CD4-positive, CD25-positive, alpha-beta regulatory T cell (primary cell): Measurements from ENCODE around the gene HRH2. TPM values are rescaled to one million over a fixed set of nuclear protein-coding genes. Genes with fewer than 3 reads are reported as not detected.
"Not testable (repeated sequence)": the region's sequence is repeated elsewhere in the genome, so short reads cannot be mapped to it uniquely, and the experiment has no call there.

Experiments
- ATAC-seq, 2 donors: fragments of 150-1000 bp; cut with Tn5 transposase; one replicate each; pipeline ENCODE4 v1.10.0; 2021; ENCODE audit warnings: low read depth in 2 of 2, moderate number of reproducible peaks in 2 of 2, moderate library complexity in 1 of 2
- DNase-seq, 3 donors: peaks; one replicate each; pipeline versions ENCODE4 v3.0.0 to v3.0.0-alpha.2; 2012 to 2022; ENCODE audit warnings: mixed read lengths in 1 of 3
- H3K27ac ChIP-seq: one replicate; pipeline ENCODE4 v1.7.0; 2013; ENCODE audit warnings: mild to moderate bottlenecking, low read length; ENCODE audit not compliant: insufficient read depth, poor library complexity, severe bottlenecking
- H3K27me3 ChIP-seq: one replicate; pipeline ENCODE4 v1.7.0; 2013; ENCODE audit warnings: low read length; ENCODE audit not compliant: control insufficient read depth, insufficient read depth
- H3K36me3 ChIP-seq: one replicate; pipeline ENCODE4 v1.7.0; 2013; ENCODE audit warnings: mild to moderate bottlenecking, low read length, moderate library complexity; ENCODE audit not compliant: control insufficient read depth, insufficient read depth
- H3K4me1 ChIP-seq: 2 replicates; pipeline ENCODE4 v1.7.0; 2013; ENCODE audit warnings: mild to moderate bottlenecking, low read length; ENCODE audit not compliant: insufficient read depth, control insufficient read depth, poor library complexity, severe bottlenecking
- H3K4me3 ChIP-seq: one replicate; pipeline ENCODE4 v1.7.0; 2013; ENCODE audit warnings: low read depth, mild to moderate bottlenecking, low read length, moderate library complexity
- H3K9me3 ChIP-seq, 2 experiments: 1 replicate in 1 of 2; 2 replicates in 1 of 2; pipeline ENCODE4 v1.7.0; 2013; ENCODE audit warnings: low read length in 2 of 2, mild to moderate bottlenecking in 1 of 2, moderate library complexity in 1 of 2; ENCODE audit not compliant: control insufficient read depth in 2 of 2
- H3K27ac Mint-ChIP-seq, 3 donors: one replicate each; pipeline ENCODE4 v1.8.0; 2020 to 2022; ENCODE audit warnings: mild to moderate bottlenecking in 3 of 3, mixed read lengths in 3 of 3, moderate library complexity in 2 of 3
- H3K27me3 Mint-ChIP-seq: one replicate; pipeline ENCODE4 v1.8.0; 2022; ENCODE audit warnings: mild to moderate bottlenecking, mixed read lengths
- H3K36me3 Mint-ChIP-seq: one replicate; pipeline ENCODE4 v1.8.0; 2020; ENCODE audit warnings: mixed read lengths
- H3K4me1 Mint-ChIP-seq, 4 donors: one replicate each; pipeline ENCODE4 v1.8.0; 2020 to 2022; ENCODE audit warnings: mixed read lengths in 4 of 4, mild to moderate bottlenecking in 1 of 4
- H3K4me3 Mint-ChIP-seq, 4 donors: one replicate each; pipeline ENCODE4 v1.8.0; 2020 to 2022; ENCODE audit warnings: mild to moderate bottlenecking in 4 of 4, mixed read lengths in 4 of 4, moderate library complexity in 3 of 4
- H3K9me3 Mint-ChIP-seq, 7 donors: one replicate each; pipeline ENCODE4 v1.8.0; 2020 to 2022; ENCODE audit warnings: mixed read lengths in 7 of 7, mild to moderate bottlenecking in 3 of 7, moderate library complexity in 2 of 7
- polyA plus RNA-seq, 4 donors: library from polyadenylated mRNA; unstranded; fragments of 300-500 nt; fragmentation: Illumina TruSeq; gene quantifications; one replicate each; pipeline ENCODE4 v1.2.3, GENCODE V29; 2021
- total RNA-seq: library from RNA; stranded (reverse); gene quantifications from one replicate; pipeline ENCODE4 v1.2.3, GENCODE V29; 2022

The HRH2 gene
- total and polyA plus RNA-seq, 5 donors from 2014 or later, result 1.6 to 7.0 (median 2.1) TPM

GRCh38 chr5:175719109-175719432, 61.2 kb downstream of the HRH2 start:
- H3K4me3 Mint-ChIP-seq, H3K36me3 ChIP-seq, H3K4me1 Mint-ChIP-seq, H3K36me3 Mint-ChIP-seq, H3K27ac ChIP-seq, H3K4me3 ChIP-seq, H3K4me1 ChIP-seq, H3K27me3 ChIP-seq, DNase-seq, H3K27ac Mint-ChIP-seq, ATAC-seq, H3K27me3 Mint-ChIP-seq: not testable (repeated sequence)
- peaks cover 0 to 18% (median 3%) of the 10 kb centered on the region in 7 donors for H3K9me3 Mint-ChIP-seq
- peaks cover 5 to 12% of the 10 kb centered on the region in 2 experiments for H3K9me3 ChIP-seq

GRCh38 chr5:175724314-175725275, 66.7 kb downstream of the HRH2 start:
- no peak overlapping the region for H3K4me3 ChIP-seq
- peaks cover 5% of the 10 kb centered on the region for H3K27me3 Mint-ChIP-seq
- H3K4me1 ChIP-seq, result peaks cover 4% of the 10 kb centered on the region
- H3K36me3 Mint-ChIP-seq, result no peaks in the 10 kb centered on the region
- no peak for DNase-seq
- H3K27ac ChIP-seq, result no peak overlapping the region
- no peaks in the 10 kb centered on the region for H3K9me3 ChIP-seq
- H3K36me3 ChIP-seq, result no peaks in the 10 kb centered on the region
- H3K4me3 Mint-ChIP-seq, result no peak overlapping the region
- no peaks in the 10 kb centered on the region for H3K27me3 ChIP-seq
- H3K9me3 Mint-ChIP-seq, result peaks cover 0 to 1% (median 0%) of the 10 kb centered on the region in 7 donors
- ATAC-seq, result no peak
- H3K4me1 Mint-ChIP-seq, result peaks cover 0 to 3% (median under 1%) of the 10 kb centered on the region in 4 donors
- H3K27ac Mint-ChIP-seq, result peak overlapping the region in 1 of 3 donors; percentile 86

GRCh38 chr5:175728316-175728715, 70.4 kb downstream of the HRH2 start:
- H3K36me3 Mint-ChIP-seq, result no peaks in the 10 kb centered on the region
- H3K4me1 Mint-ChIP-seq, result peaks cover 0 to 10% (median 5%) of the 10 kb centered on the region in 4 donors
- no peak overlapping the region for H3K4me3 ChIP-seq
- peaks cover 0 to 1% (median 0%) of the 10 kb centered on the region in 7 donors for H3K9me3 Mint-ChIP-seq
- no peak overlapping the region for H3K27ac Mint-ChIP-seq
- DNase-seq, result no peak
- H3K4me3 Mint-ChIP-seq, result no peak overlapping the region
- ATAC-seq, result no peak
- no peak overlapping the region for H3K27ac ChIP-seq
- H3K36me3 ChIP-seq, result no peaks in the 10 kb centered on the region
- peaks cover 9% of the 10 kb centered on the region for H3K27me3 Mint-ChIP-seq
- H3K27me3 ChIP-seq, result peaks cover 5% of the 10 kb centered on the region
- H3K4me1 ChIP-seq, result peaks cover 8% of the 10 kb centered on the region
- H3K9me3 ChIP-seq, result no peaks in the 10 kb centered on the region

- H3K27ac Mint-ChIP-seq, result peak overlapping the region in 1 of 3 donors; percentile 10
- H3K27me3 Mint-ChIP-seq, result peaks cover 9% of the 10 kb centered on the region
- no peak overlapping the region for H3K27ac ChIP-seq
- H3K9me3 ChIP-seq, result no peaks in the 10 kb centered on the region
- no peaks in the 10 kb centered on the region for H3K36me3 ChIP-seq
- H3K4me1 ChIP-seq, result peaks cover 8% of the 10 kb centered on the region
- peaks cover 5% of the 10 kb centered on the region for H3K27me3 ChIP-seq
- H3K4me3 ChIP-seq, result no peak overlapping the region
- H3K4me1 Mint-ChIP-seq, result peaks cover 0 to 10% (median 5%) of the 10 kb centered on the region in 4 donors
- no peak overlapping the region for H3K4me3 Mint-ChIP-seq
- DNase-seq (peak in 1 of 3 donors; percentile 3), ATAC-seq (peak in 1 of 2 donors; percentile 7)
- peaks cover 0 to 1% (median 0%) of the 10 kb centered on the region in 7 donors for H3K9me3 Mint-ChIP-seq
- H3K36me3 Mint-ChIP-seq, result no peaks in the 10 kb centered on the region
Measured at GRCh38 chr5:175728885-175729828, 71.3 kb downstream of the HRH2 start.

- H3K4me1 ChIP-seq, result peaks cover 8% of the 10 kb centered on the region
- no peak overlapping the region for H3K4me3 ChIP-seq
- H3K9me3 ChIP-seq, result no peaks in the 10 kb centered on the region
- H3K36me3 ChIP-seq, result no peaks in the 10 kb centered on the region
- peaks cover 0 to 1% (median 0%) of the 10 kb centered on the region in 7 donors for H3K9me3 Mint-ChIP-seq
- no peak overlapping the region for H3K4me3 Mint-ChIP-seq
- peaks cover 5% of the 10 kb centered on the region for H3K27me3 ChIP-seq
- DNase-seq (peak; percentile 80 to 86 (median 83)), ATAC-seq (peak; percentile 72 to 80)
- peaks cover 9% of the 10 kb centered on the region for H3K27me3 Mint-ChIP-seq
- peak overlapping the region in 1 of 3 donors; percentile 10 for H3K27ac Mint-ChIP-seq
- H3K4me1 Mint-ChIP-seq, result peaks cover 0 to 10% (median 5%) of the 10 kb centered on the region in 4 donors
- H3K27ac ChIP-seq, result no peak overlapping the region
- H3K36me3 Mint-ChIP-seq, result no peaks in the 10 kb centered on the region
Measured at GRCh38 chr5:175729829-175730277, 72.0 kb downstream of the HRH2 start.

DNA sequence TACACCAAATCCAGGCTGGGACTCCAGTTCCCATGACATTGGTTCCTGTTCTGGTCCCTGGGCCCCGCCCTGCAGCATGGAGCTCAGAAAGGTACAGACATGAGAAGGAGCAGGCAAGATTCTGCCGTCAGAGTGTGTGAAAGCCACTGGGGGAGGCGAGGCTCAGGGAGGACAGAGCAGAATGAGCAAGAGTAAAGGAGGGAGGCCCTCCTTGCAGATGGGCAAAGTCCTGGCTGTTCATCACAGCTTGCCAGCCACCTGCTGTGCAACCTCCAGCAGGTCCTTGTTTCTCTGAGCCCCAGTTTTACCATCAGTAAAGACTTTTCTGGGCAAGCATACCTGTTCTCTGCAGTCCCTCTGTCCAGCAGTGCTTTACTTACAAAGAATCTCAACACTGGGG, 73.3 kb downstream of the HRH2 start:
- peaks cover 9% of the 10 kb centered on the region for H3K27me3 Mint-ChIP-seq
- no peak for ATAC-seq

DNA sequence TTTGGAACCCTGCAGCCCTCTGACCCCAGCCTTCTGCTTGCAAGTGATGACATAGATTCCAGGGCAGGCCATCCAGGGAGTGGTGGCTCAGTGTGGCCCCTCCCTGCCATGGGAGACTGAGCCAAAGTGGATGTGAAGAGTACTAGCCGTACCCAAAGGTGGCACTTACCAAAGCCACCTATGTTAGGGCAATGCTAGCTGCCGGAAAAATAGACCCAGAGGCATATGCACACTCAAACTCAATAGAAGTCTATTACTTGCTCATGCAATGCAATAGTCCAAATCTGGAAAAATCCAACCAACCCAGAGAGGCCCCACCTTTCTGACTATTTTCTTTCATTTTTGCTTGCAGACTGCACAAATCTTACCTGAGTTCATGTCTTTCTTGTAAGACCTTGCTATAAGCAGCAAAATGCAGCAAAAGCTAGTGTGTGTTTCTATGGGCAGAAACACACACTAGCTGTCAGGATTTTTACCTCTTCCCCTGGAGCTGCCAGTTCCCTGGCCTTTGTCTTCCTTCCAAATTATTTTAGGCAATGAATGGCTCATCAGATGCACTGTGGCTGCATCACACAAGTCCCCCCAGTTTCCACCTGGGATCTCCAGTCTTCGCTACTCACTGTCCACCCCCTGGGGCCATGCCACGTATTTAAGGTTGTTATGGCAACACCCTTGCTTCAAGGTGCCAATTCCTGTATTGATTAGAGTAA, 74.0 kb downstream of the HRH2 start:
- Mint-ChIP-seq H3K9me3 (no peaks in the 10 kb centered on the region), H3K36me3 (no peaks in the 10 kb centered on the region), H3K27ac (no peak overlapping the region), H3K4me3 (no peak overlapping the region), H3K4me1 (peaks cover 0 to 10% (median 5%) of the 10 kb centered on the region in 4 donors), H3K27me3 (peaks cover 9% of the 10 kb centered on the region)
- ATAC-seq (no peak), DNase-seq (no peak)
- H3K27me3 ChIP-seq, result peaks cover 5% of the 10 kb centered on the region
- H3K9me3 ChIP-seq, result no peaks in the 10 kb centered on the region
- H3K36me3 ChIP-seq, result no peaks in the 10 kb centered on the region
- H3K27ac ChIP-seq, result no peak overlapping the region
- H3K4me1 ChIP-seq, result peaks cover 8% of the 10 kb centered on the region
- no peak overlapping the region for H3K4me3 ChIP-seq

More for the DNA sequence above, 73.3 kb downstream of the HRH2 start:
- Histone ChIP-seq H3K27me3 (peaks cover 5% of the 10 kb centered on the region), H3K9me3 (no peaks in the 10 kb centered on the region), H3K4me3 (no peak overlapping the region), H3K4me1 (peaks cover 8% of the 10 kb centered on the region), H3K27ac (no peak overlapping the region), H3K36me3 (no peaks in the 10 kb centered on the region)
- Mint-ChIP-seq H3K4me3 (no peak overlapping the region), H3K4me1 (peaks cover 0 to 10% (median 5%) of the 10 kb centered on the region in 4 donors), H3K9me3 (no peaks in the 10 kb centered on the region), H3K36me3 (no peaks in the 10 kb centered on the region), H3K27ac (no peak overlapping the region)
- DNase-seq, result no peak
